Stimulated activated CD4-positive, alpha-beta T cell treated with anti-CD3 and anti-CD28 coated beads, TNF-alpha, amount 100 ng/mL, for 4 hours (primary cell): ENCODE results near the gene HAUS8.
"Not testable (repeated sequence)": the region's sequence is repeated elsewhere in the genome, so short reads cannot be mapped to it uniquely, and the experiment has no call there.

Experiments
- DNase-seq, 3 experiments: peaks; one replicate each; pipeline ENCODE4 v3.0.0-alpha.2; 2020; ENCODE audit warnings: low read depth in 3 of 3

The HAUS8 gene

DNA sequence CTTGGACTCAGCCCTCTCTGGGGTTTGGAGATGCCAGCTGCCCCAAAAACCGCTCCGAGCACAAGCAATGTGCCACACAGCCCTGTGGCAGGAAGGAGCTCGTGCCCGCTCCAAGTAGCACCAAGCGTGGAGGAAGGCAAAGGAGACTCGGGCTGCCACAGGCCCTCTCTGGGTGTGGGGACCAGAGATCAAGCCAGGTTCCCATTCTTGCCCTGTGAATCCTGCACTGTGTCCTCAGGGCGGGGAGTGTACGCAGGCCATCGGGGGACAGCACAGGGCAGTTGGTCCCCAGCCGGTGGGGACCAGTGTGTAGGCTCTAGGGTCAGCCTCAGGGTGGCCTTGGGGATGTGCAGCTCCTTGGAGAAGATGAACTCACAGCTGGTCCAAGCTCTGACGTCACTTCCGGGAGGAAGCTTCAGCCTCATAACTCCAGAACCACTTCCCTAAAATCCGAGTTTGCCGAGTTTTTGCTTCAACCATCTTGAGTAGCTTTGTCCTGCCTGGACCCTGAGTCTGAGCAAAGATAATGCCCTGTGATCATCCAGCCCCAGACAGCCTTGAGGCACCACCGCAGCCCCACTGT is 39.3 kb downstream of the HAUS8 start:
- no peak for DNase-seq

DNA sequence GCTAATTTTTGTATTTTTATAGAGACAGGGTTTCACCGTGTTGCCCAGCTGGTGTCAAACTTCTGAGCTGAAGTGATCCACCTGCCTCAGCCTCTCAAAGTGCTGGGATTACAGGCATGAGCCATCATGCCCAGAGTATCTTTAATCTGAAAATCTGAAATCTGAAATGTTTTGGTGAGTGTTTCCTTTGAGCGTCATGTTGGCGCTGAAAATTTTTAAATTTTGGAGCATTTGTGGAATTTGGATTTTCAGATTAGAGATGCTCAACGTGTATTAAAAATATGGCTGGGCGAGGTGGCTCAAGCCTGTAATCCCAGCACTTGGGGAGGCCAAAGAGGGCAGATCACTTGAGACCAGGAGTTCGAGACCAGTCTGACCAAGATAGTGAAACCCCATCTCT is 43.5 kb downstream of the HAUS8 start:
- no peak for DNase-seq

DNA sequence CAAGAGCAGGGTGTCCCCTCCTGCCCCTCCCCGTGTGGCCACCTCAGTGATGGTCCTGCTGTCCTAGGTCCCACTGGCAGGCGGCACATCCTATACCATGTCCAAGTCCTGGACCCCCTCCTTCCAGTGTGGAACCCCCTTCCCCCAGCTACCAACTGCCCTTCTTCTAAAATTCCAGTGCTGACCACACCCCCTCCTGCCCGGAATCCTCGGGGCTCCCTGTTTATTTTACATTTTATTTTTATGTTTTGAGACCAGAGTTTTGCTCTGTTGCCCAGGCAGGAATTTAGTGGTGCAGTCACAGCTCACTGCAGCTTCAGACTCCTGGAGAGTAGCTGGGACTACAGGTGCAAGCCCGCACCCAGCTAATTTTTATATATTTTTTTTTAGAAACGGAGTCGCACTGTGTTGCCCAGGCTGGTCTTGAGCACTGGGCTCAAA is 47.7 kb downstream of the HAUS8 start:
- DNase-seq = no peak

DNA sequence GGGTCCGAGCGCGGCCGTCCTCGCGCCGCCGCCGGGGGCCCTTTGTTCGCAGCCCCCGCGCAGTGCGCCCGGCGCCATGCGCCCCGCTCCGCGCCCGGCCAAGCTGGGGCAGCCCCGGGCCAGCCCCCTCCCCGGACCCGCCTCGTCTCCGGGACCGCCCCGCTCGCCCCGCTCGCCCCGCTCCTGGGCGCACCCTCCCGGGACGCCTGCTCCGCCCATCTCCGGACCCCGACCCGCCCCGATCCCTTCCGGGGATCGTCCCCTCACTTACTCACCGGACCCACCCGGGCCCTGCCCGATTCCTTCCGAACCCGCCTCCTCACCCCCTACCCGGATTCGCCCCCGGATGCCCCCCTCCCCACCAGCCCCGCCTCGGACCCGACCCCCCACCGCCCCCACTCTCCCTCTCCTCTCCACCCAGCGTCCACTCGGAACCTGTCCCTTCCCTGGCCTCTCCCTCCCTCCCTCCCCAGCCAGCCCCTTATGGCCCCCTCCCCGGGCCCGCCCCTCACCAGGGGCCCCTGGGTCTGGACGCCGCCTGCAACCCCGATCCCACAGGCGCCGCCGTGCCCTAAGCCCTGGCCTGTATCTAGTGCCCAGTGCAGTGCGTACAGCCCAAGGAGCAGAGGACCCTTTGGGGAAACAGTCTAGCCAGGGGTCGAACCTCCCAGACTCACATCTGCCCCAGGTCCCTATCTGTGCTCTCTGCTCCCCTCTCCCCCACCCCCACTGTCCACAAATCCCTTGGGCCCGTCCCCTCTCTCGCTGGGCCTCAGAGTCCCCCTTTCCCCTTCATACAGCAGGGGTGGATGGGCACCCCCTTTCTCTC is 48.3 kb downstream of the HAUS8 start, which contains the start of gene CPAMD8:
TSS of gene CPAMD8 (minus strand) at position 105 of the 829 bp plus-strand sequence. CDS start 168 bp downstream, outside the sequence.
- no peak for DNase-seq

DNA sequence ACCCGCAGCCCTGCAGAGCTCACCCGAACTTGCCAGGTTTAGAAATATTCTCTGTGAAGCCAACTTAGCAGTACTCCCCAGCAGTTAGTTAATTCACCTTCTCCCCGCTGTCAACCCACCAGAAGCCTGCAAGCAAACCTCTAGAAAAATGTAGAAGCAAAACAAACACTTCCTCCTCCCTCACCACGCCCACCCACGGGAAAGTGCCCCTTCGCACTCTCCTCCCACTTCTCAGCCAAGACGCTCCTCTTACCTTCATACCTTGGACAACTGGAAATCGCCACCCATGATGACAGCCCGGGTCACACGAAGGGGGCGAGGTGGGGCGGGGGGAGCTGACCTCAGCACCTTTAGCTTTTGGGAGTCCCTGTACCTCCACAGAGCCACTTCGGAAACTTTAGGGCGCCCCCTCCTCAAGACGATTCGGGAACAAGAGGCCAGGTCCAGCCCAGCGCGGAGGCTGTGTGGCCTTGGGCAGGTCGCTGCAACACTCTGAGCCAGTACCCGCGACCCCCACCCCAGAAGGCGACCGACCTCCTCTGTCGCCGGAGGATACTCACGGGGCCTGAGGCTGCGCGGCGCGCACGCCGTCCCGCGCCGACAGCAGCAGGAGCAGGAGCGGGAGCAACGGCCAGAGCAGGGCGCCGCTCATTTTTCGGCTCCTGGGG is 49.1 kb downstream of the HAUS8 start:
- DNase-seq = no peak

DNA sequence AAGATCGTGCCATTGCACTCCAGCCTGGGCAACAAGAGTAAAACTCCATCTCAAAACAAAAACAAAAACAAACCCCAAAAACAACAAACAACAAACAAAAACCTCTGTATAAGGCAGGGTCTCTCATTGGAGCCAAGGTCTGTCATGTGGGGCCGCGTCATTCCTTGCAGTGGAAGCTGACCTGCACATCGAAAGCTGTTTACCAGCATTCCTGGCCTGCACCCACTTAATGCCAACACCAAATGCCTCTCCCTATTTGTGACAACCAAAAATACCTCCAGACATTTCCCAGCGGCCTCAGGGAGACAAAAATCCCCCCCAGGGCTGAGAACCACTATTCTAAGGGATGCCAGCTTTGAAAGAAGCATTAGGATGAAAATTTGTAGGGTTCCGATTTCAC is 49.9 kb downstream of the HAUS8 start:
- DNase-seq = no peak

DNA sequence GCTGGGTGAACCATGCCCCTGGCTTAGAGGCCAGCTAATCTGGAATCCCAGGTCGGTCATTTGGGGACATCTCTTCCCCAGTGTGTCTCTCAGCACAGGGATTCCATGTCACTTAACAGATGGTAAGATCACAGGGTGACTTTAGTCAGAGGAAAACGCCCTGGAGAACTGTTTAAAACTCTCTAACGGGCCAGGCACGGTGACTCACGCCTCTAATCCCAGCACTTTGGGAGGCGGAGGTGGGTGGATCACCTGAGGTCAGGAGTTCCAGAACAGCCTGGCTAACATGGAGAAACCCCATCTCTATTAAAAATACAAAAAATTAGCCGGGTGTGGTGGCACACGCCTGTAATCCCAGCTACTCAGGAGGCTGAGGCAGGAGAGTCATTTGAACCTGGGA is 50.3 kb downstream of the HAUS8 start:
- DNase-seq = not testable (repeated sequence)

DNA sequence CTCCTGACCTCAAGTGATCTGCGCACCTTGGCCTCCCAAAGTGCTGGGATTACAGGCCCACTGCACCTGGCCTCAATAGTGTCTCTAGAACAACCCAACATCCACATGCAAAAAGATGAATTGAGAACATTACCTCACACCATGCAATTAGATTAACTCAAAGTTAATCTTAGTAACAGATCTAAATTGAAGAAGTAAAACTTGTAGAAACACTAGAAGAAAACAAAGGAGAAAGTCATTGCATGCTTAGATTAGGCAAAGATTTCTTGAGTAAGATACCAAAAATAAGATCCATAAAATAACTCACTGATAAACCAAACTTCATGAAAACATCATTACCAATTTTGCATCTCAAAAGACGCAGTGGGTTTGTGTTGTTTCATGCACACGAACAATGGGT is 51.4 kb downstream of the HAUS8 start:
- no peak for DNase-seq

DNA sequence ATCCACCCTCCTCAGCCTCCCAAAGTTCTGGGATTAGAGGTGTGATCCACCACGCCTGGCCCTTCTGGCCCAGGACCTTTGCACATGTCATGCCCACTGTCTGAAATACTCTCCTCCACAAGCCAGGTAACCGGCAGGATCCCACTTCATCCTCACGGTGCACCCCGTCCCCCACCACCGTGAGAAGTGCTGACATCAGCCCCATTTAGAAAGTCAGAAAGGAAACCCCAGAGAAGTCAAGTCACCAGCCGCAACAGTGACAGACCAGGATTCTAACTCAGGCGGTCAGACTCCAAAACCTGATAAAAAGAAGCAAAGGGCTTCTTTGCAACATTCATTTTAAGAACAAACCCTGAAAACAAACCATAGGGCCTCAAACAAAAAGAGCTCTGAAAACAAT is 52.5 kb downstream of the HAUS8 start:
- no peak for DNase-seq

DNA sequence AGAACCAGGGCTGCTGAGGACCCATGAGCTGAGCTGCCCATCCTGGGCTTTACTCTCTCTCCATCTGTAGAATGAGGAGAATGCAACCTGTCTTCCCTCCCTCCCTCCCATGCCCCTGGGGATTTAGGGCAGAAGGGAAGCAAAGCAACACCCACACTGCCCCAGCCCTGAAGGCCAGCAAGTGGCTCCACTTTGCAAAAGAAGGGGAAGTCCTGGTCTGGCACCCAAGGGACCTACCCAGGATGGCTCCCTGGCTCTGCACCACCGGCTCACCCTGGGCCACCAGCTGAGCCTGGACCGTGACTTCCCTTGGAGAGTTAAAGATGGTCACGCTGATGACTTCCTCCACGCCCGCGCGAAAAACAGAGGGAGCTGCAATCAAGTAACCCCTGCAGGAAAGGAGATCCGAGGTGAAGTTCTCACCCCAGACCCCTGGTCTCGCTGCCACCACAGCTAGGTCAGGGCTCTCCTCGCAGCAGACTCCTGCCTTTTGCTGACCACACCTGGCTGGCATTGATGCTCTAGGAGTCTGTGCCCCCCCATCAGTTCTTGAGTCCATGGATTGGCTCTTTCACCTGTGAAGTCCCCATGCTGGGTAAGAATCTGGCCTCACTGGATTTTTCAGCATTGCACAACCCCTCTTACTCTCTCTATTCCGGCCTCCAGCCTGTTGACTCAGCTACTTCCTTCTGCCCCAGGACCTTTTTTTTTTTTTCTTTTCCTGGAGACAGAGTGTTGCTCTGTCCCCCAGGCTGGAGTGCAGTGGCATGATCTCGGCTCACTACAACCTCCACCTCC is 53.3 kb downstream of the HAUS8 start:
- no peak for DNase-seq

DNA sequence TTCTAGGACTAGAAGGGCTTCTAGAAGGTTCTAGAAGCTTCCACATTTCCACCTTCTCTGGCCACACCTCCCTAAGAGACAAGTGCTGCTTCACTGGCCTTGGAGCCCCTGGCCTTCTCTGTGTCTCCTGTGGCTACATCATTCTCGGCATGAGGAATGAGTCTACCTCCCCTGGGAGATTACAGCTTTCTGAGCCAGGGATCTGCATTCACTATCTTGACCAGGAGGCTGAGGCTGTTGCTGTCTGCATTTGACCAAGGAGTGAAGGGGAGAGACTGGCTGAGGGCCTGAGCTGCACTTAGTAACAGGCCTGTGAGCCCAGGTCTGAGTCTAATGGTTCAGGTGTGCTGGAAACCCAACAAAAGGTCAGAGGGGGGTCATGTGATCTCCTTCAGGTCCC is 53.9 kb downstream of the HAUS8 start:
- DNase-seq = no peak

DNA sequence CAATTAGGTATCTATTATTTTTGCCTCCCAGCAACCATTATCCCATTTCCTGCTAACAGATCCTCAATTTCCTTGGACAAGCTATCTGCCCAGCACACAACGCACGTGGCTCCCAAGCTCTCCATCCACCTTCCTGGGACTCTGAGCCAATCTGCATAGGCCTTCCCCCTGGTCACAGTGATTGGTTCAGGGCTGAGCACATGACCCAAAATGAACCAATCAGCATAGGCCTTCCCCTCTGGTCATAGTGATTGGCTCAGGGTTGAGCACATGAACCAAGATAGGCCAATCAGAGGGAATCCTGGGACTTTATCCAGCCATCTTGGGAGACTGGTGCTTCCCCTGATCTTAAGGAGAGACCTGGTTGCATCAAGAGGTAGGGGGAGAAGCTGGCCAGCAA is 54.4 kb downstream of the HAUS8 start:
- no peak for DNase-seq

DNA sequence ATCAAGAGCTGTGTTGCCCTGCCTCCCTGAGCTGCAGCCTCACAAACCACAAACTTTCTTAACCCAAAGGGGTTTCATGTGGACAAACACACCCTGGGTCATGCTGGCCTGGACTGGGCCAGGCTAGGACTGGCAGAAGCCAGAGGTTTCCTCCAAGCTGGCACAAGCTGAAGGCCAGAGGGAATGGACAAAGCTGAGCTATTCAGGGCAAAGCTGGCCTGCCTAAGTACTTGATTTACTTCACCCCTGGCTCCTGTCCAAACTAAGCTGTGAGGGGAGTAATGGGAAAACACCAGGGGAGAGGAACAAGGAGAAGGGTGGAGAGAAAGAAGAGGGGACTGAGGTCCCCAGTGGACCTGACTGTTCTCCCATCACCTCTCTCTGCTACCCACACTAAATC is 54.9 kb downstream of the HAUS8 start:
- DNase-seq = no peak

DNA sequence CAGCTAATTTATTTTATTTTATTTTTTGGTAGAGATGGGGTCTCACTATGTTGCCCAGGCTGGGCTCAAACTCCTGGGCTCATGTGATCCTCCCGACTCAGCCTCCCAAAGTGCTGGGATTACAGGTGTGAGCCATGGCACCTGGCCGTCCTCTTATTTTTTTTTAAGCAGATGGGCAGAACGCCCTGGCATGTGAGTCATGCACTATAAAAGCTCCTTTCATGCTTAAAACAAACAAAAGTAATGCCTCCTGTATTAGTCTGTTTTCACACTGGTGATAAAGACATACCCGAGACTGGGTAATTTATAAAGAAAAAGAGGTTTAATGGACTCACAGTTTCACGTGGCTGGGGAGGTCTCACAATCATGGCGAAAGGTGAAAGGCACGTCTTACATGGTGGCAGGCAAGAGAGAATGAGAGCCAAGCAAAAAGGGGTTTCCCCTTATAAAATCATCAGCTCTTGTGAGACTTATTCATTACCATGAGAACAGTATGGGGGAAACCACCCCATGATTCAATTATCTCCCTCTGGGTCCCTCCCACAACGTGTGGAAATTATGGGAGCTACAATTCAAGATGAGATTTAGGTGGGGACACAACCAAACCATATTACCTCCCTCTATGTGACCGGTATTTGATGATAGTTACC is 60.9 kb downstream of the HAUS8 start:
- not testable (repeated sequence) for DNase-seq

DNA sequence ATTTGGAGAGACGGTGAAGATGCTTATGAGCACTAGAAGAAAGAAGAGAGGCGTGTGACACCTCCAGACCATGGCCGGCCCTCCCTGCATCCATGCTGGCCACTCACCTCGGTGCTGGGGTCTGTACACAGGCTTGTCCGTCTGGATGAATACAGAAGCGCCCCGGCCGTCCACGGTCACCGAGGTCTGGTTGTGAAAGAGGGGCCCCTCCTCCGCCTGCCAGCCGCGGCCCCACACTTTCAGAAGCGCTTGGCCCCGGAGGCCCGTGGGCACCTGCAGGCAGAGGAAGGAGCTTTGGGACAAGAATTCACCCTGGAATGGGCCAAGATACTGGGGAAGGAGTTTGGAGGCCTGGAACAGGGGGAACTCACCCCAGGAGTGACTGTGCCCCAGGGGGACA is 63.8 kb downstream of the HAUS8 start:
- DNase-seq = no peak

DNA sequence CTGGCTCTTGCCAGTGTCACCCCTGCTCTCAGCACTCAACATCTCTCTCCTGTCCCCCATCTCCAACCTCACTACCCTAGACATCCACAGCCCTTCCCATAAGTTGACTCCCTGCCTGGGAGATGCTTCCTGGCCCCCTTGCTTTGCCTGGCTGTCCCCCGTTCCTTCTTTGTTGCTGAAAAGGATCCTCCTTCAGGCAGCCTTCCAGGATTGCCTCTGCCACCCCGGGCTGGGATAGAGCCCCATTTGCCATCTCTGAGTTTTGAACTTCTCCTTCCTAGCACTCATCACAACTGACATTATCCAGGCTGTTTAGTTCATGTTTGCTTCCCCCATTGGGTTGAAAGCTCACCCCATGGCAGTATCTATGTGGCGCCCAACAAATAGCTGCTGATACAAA is 68.7 kb downstream of the HAUS8 start:
- no peak for DNase-seq

DNA sequence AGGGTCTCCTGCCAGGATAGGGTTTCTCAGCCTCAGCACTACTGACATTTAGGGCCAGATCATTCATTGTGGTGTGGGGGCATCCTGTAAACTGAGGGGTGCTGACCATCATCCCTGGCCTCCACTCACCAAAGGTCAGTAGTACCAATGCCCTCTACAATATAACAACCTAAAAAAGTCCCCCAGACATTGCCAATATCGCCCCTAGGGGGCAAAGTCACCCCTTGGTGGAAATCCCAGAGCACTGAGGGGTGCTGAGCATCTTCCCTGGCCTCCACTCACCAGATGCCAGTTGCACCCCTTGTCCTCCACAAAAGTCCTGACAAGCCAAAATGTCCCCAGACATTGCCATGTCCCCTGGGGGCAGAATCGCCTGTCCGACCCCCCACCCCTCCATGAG is 70.3 kb downstream of the HAUS8 start:
- DNase-seq = no peak

DNA sequence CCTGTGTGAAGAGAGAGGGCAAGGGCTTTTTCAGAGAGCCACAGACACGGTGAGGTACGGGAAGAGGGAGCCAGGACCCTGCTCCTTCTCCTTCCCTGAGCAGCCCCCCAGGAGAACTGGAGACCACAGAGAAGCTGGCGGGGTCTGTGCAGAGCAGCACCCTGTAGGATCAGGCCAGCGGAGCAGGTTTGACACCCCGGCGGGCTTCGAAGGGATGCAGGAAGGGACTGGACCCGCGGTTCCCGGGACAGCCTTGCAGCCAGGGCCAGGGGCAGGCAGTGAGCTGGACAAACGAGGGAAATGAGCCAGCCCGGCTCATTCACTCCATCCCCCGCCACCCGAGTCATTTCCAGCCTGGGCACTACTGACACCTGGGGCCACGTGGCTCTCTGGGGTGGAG is 70.9 kb downstream of the HAUS8 start:
- DNase-seq = no peak

DNA sequence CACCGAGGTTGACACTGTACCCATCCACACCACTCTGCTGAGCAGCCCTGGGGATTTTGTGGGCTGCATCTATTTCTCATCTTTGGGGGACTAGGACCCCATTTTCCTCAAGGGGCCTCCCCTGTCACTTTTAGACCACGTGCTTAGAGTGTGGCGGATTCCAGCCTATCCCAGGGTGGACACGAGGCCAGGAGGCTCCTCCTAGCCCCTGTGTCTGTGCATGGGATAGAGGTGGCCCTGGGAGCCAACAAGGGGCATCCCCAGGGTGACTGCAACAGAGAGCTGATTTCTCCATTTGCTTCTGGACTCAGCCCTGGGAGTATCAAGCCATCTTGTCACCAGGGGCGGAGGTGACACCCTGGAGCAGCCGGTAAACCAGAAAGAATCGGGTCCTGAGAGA is 72.8 kb downstream of the HAUS8 start:
- no peak for DNase-seq

DNA sequence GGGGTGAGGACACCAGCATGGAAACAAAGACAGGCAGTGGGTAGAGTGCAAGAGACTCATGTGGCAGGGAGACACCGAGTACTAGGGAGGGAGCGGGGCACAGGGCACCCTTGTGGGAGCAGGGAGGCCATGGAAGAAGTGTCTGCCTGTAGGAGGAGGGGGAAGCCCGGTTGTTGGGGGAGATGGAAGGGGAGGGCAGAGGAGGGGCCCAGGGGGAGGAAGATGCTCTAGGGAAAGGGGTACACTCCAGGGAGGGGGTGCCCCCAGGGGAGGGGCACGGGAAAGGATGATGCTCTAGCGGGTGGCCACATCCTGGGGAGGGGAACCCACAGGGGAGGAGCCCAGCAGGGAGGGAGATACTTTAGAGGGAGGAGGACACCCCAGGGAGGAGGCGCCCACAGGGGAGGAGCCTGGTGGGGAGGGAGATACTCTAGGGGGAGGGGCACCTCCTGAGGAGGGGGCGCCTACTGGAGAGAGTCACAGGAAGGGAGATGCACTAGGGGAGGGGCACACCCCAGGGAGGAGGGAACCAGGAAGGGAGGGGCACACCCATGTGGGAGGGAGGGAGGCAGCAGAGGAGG is 73.6 kb downstream of the HAUS8 start:
- DNase-seq = peak; percentile 9 to 46 (median 41)
